ENCODE data around the gene FCGR3B. TPM values are rescaled to one million over a fixed set of nuclear protein-coding genes. Genes with fewer than 3 reads are reported as not detected.
"Not testable (repeated sequence)": the region's sequence is repeated elsewhere in the genome, so short reads cannot be mapped to it uniquely, and the experiment has no call there.

Gene FCGR3B
- total RNA-seq, 1 experiment from 2014 or later = not detected

- DNase-seq (ENCODE audit: low read depth) = not testable (repeated sequence)
These were observed 8.2 kb upstream of the FCGR3B start for GRCh38 chr1:161639203-161639602.

DNA sequence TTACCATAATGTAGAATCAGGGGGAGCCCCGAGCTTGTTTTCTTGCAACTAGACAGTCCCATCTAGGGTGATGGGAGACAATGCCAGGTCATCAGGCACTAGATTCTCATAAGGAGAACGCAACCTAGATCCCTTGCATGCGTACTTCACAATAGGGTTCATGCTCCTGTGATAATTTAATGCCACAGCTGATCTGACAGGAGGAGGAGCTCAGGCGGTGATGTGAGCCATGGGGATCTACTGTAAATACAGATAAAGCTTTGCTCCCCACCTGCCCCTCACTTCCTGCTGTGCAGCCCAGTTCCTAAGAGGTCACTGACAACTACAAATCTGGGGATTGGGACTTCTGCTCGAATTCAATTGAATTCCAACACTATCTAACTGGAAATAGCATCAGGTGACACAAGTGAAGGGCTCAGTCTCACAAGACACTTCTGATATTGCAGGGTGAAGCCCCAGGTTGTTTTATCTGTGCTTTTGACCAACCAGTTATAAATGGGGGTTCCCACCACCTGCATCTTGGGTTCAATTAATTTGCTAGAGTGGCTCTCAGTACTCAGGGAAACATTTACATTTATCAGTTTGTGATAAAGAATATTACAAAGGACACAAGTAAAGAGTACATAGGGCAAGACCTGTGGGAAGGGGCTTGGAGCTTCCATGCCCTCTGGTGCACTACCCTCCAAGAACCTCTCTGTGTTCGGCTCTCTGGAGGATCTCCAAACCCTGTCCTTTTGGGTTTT is 7.4 kb upstream of the FCGR3B start:
- not testable (repeated sequence) for DNase-seq (ENCODE audit: low read depth)

DNA sequence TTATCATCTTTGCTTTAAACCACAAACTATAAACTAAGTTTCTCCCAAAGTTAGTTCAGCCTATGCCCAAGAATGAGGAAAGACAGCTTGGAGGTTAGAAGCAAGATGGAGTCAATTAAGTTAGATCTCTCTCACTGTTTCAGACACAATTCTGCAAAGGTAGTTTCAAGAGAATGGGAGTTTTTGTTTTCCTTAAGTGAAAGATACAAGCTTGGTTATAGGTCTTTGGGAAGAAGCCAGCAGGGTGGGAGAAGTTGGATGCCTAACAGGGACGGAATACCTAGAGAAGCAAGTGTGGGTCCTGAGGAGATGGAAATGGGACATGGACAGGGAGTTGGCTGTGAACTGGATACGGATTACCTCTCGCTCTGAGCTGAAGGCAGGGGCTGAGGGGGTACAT is 6.0 kb upstream of the FCGR3B start:
- DNase-seq (ENCODE audit: low read depth) = not testable (repeated sequence)

- DNase-seq (ENCODE audit: low read depth) = not testable (repeated sequence)
These were observed 5.3 kb upstream of the FCGR3B start for GRCh38 chr1:161636189-161636782.

GRCh38 chr1:161634993-161635392 is 4.0 kb upstream of the FCGR3B start:
- not testable (repeated sequence) for DNase-seq (ENCODE audit: low read depth)

DNA sequence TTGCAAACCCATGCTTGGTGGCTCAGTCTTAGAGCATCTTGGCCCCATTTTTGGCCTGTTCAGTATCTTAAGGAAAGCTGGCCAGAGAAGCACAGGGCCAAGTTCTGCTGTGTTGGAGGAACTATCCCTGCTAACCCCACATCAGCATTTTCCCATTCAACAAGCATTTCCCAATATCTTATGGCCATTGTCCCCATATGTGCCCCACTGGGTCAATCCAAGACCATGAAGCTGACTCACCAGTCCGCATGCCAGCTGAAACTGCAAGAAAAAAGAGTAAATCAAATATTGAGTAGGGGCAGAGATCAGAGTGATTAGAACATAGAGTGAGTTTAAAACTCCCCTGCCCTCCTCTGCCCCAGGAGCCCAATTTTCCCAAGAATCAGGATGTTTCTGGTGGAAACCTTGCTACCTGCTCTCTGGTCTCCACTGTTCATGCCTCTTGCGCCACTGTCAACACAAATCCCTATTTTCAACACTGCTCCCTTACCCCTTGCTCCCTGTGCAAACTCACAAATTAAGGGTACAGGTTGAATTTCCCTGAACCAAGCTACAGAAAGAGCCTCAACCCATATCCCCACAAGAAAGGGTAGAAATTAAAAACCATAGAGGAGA is 741 bp downstream of the FCGR3B start:
- DNase-seq (ENCODE audit: low read depth) = not testable (repeated sequence)

GRCh38 chr1:161626445-161627146 is 4.4 kb downstream of the FCGR3B start:
- DNase-seq (ENCODE audit: low read depth) = not testable (repeated sequence)

DNA sequence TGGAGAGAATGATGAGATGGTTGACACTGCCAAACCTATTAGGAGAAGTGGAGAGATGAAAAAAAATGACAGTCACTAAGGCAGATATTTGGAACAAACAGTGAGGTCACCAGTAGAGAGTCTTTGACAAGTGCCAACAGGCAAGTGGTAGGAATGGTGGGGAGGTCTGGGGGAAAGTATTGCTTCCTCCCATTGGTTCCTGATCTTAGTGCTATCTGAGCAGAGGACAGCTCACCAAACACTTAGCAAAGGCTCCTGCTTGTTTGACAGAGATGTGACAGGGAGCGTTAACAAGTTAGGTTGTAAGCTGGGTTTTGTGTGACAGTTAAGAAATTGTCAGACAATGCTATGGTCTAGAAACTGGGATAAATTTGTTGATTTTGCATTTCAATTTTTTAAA is 6.4 kb downstream of the FCGR3B start:
- DNase-seq (ENCODE audit: low read depth) = not testable (repeated sequence)

- not testable (repeated sequence) for DNase-seq (ENCODE audit: low read depth)
These were observed 7.5 kb downstream of the FCGR3B start for GRCh38 chr1:161623401-161624051.

GRCh38 chr1:161622054-161622453 is 8.9 kb downstream of the FCGR3B start:
- DNase-seq (ENCODE audit: low read depth) = not testable (repeated sequence)

- peak; percentile 79 for DNase-seq (ENCODE audit: low read depth)
These were observed 9.6 kb downstream of the FCGR3B start for GRCh38 chr1:161621181-161622000.

- not testable (repeated sequence) for DNase-seq (ENCODE audit: low read depth)
These were observed 10.6 kb downstream of the FCGR3B start for GRCh38 chr1:161620399-161620798.

GRCh38 chr1:161618517-161618916 is 12.5 kb downstream of the FCGR3B start:
- not testable (repeated sequence) for DNase-seq (ENCODE audit: low read depth)

- DNase-seq (ENCODE audit: low read depth) = not testable (repeated sequence)
These were observed 14.6 kb downstream of the FCGR3B start for GRCh38 chr1:161616417-161616816.

DNA sequence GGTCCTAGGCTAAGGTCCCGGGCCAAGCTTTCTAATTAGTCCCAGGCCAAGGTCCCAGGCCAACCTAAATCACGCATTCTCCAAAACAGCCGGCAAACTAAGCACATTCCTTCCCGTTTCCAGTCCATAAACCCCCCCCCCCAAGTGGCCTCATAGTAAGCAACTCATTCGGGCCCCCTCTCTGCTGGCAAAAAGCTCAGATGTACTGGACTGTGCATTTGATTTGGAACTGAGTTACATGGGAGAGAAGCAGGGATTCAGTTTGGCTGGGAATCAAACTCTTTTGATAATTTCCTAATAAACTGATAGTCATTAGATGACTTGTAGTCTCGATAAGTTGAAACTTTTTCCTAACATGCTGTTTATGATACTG is 17.8 kb downstream of the FCGR3B start:
- DNase-seq (ENCODE audit: low read depth) = not testable (repeated sequence)

- DNase-seq (ENCODE audit: low read depth) = peak; percentile 96
These were observed 18.4 kb downstream of the FCGR3B start for GRCh38 chr1:161612322-161613141.

GRCh38 chr1:161611866-161612321 is 19.1 kb downstream of the FCGR3B start:
- peak; percentile 42 for DNase-seq (ENCODE audit: low read depth)

DNA sequence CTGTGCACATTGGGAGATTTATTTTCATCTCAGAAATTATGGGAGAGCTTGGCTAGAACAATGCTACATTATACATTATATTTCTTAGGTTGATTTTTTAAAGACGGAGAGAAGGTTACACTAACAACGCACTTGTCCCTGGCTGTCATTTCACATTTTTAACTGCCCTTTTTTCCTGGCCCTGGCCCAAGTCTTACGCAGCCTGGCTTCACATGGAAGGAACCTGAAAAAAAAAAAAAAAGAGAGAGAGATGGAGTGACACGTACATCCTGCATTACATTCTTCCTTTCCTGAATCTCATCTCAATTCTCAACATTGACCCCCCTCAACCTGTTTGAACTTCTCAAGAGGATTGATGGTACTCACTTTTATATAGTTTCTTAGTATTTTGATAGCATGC is 20.8 kb downstream of the FCGR3B start:
- DNase-seq (ENCODE audit: low read depth) = not testable (repeated sequence)

DNA sequence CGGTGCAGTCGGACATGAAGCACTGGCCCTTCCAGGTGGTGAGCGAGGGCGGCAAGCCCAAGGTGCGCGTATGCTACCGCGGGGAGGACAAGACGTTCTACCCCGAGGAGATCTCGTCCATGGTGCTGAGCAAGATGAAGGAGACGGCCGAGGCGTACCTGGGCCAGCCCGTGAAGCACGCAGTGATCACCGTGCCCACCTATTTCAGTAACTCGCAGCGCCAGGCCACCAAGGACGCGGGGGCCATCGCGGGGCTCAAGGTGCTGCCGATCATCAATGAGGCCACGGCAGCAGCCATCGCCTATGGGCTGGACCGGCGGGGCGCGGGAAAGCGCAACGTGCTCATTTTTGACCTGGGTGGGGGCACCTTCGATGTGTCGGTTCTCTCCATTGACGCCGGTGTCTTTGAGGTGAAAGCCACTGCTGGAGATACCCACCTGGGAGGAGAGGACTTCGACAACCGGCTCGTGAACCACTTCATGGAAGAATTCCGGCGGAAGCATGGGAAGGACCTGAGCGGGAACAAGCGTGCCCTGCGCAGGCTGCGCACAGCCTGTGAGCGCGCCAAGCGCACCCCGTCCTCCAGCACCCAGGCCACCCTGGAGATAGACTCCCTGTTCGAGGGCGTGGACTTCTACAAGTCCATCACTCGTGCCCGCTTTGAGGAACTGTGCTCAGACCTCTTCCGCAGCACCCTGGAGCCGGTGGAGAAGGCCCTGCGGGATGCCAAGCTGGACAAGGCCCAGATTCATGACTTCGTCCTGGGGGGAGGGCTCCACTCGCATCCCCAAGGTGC is 24.2 kb downstream of the FCGR3B start:
- not testable (repeated sequence) for DNase-seq (ENCODE audit: low read depth)

Data from LHCN-M2 (cell line).